Hematopoietic multipotent progenitor cell treated with erythropoietin and hydrocortisone succinate and interleukin-3 and kit ligand, for 15 days (in vitro differentiated cells): Measurements from ENCODE around the gene SCAMP4.
A peak's percentile ranks its signal among the peaks of the same experiment; 100 is the strongest.

Experiments used
- DNase-seq: peaks from one replicate; pipeline ENCODE4 v3.0.0-alpha.2; 2015; ENCODE audit warnings: low spot score

The SCAMP4 gene, protein sequence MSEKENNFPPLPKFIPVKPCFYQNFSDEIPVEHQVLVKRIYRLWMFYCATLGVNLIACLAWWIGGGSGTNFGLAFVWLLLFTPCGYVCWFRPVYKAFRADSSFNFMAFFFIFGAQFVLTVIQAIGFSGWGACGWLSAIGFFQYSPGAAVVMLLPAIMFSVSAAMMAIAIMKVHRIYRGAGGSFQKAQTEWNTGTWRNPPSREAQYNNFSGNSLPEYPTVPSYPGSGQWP

DNA sequence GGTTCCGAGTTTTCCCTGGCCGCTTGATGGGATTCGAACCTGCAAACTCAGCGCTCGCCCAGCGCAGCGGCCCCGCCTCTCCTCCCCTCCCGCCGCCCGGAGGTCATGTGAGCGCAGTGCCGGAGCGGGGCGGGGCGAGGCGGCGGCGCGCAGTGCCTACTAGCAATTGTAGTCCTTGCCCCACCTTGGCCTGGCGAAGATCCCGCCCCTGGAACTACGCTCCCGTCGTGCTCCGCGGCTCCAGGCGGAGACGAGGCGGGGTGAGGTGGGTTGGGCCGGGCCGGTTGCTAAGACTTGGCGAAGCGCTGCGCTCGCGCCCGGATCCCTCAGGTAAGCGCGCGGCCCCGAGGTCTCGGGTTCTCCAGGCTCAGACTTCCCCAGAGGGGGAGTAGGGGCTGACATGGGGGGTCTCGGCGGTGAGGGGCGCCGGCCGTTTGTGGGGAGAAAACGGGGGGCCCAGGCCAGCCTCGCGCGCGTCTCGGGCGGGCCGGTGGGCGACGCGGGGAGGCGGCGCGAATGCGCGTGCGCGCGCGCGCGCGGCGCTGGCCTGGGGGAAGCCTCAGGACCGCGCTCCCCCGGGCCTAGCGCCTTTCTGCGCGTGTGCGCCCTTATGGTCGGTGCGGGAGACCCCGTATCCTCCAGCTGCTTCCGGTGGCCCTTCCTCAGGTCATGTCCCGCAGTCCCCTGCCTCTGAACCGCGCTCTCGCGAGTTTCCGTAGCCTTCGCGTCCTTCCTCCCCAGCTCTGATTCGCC is at the start of gene SCAMP4, which contains the start of gene ADAT3:
Gene SCAMP4, plus strand, starts transcription at position 290 of the 753 bp plus-strand sequence. CDS start 9,621 bp downstream, outside the sequence.
Gene ADAT3, plus strand, starts transcription at position 290 of the 753 bp plus-strand sequence. CDS start 6,649 bp downstream, outside the sequence.
- DNase-seq, result peak; percentile 98

DNA sequence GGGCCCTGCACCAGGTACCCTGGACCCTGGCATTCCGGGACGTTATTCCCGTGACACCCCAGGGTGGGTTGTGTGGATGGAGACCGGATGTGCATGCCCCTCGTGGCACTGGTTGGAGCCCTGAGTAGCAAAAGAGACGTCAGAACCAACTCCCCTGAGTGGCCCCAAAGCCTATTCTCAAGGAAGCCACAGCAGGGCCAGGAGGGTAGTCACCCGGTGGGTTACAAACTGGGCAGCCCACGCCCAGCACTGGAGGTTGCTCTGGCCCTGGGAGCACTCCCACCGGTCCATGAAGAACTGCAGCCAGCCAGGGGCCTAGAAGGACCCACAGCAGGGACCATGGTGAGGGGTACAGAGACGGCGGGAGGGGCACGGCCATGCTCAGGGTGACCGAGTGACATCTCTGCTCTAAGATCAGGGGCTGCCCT is 49.4 kb upstream of the SCAMP4 start:
- no peak for DNase-seq

DNA sequence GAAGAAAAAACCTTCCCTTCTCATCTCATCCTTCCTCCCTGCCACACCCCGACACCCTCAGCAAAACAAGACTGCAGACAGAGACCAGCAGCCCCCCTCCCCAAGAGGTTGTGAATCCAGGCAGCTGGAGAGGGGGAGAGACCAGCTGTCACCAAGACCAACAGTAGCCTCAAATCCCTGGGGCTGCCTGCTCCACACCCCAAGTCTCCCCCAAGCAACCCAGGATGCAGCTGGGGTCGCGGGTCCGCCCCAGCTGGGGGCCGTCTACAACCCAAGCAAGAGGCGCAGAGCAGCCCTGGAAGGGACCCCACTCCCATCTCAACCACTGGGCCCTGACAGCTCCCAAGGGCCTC is 48.9 kb upstream of the SCAMP4 start:
- no peak for DNase-seq

GRCh38 chr19:1856698-1857603 is 48.2 kb upstream of the SCAMP4 start:
- DNase-seq, result no peak

DNA sequence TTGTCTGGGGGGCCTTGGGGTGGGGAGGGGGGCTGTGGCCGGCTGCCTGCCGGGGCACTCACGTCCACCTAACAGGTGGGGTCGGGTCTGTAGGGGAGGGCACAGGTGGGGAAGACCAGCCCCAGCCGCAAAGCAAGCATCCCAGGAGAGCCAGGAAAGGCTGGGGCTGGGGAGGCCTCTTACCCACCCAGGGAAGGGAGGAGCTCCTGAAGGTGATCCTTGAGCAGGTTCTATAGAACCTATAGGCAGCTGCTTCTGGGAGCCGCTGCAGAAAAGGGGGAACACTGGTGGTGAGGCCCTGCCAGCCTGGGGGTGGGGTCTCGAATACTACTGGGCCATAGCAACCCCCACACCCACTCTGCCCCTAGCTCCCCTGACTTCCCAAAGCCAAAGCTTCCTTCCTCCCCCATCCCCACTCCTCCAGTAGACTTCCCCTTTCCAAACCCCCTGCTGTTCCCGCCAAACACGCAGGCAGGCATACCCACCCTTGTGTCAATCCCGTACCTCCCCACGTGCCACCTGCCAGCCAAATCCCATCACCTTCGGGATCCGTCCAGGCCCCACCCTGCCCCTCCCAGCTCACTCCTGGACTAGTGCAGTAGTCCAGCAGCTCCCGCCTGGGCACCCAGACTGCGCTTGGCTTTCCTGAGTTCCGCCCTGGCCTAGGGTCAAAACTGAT is 47.4 kb upstream of the SCAMP4 start:
- no peak for DNase-seq

DNA sequence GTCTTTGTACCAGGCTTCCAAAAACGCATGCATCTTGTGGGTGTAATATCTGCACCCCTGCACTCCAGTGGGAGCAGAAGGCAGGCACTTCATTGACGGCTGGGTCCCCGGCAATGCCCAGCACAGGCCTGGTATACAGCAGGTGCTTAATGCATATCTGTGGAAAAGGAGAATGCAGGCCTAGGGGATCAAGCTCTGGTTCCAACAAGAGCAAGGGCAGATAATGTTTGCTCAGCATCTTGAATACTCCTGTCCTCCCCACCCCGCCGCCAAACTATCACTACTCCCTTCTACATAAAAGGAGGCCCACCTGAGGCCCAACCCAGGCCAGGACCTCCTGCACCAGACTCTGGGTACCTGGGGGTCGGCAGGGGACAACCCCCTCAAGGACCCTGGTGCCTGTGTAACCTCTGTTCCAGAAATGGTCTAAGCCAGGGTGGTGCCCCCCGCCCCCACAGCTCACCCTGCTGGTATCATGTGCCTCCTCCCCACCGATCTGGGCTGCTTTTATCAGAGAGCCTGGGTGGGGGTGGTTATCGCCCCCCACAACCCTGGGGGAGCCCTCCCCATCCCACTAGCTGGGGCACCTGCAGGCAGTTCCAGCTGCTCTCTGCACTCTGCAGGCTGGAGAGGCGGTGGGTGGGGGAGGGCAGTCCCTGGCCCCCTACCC is 46.7 kb upstream of the SCAMP4 start:
- DNase-seq, result no peak

GRCh38 chr19:1859331-1859781 is 45.8 kb upstream of the SCAMP4 start:
- DNase-seq, result no peak

- peak; percentile 69 for DNase-seq
Observed at GRCh38 chr19:1860042-1860775, 45.0 kb upstream of the SCAMP4 start.

GRCh38 chr19:1860821-1861598 is 44.2 kb upstream of the SCAMP4 start:
- no peak for DNase-seq

DNA sequence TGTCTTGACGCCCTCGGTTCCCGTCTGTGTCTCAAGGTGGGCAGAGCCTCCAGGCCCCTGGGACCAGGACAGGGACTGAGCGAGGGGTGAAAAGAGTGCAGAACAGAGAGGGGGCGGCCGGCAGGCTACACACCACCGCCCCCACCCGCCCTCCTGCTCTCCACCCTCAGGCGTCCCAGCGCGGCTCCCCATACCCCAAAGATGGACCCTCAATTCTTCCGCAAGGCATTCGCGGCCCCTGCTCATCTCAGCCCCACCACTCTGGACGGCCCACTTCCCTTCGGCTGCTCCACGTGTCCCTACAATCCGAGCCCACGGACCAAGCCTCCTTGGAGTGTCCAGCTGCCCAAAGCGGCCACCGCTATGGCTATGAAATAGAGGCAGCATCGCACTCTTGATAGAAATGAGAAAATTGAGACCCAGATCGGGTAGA is 43.6 kb upstream of the SCAMP4 start:
- DNase-seq, result no peak

DNA sequence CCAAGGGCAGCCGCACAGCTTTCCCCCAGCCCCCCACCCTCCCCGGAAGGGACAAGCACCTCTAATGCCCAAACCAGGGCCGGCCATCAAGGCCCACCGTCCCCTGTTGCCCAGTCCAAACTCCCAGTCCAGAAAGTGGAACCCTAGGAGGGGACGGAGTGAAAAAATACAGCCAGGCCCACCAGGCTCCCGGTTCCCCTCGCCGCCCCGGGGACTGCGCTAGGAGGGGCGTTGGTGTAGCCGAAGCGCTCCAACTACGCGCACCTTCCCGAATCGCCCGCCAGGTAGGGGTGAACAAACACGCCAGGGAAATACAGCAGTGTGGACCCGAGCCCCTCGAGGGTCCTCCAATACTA is 43.2 kb upstream of the SCAMP4 start:
- DNase-seq, result no peak

DNA sequence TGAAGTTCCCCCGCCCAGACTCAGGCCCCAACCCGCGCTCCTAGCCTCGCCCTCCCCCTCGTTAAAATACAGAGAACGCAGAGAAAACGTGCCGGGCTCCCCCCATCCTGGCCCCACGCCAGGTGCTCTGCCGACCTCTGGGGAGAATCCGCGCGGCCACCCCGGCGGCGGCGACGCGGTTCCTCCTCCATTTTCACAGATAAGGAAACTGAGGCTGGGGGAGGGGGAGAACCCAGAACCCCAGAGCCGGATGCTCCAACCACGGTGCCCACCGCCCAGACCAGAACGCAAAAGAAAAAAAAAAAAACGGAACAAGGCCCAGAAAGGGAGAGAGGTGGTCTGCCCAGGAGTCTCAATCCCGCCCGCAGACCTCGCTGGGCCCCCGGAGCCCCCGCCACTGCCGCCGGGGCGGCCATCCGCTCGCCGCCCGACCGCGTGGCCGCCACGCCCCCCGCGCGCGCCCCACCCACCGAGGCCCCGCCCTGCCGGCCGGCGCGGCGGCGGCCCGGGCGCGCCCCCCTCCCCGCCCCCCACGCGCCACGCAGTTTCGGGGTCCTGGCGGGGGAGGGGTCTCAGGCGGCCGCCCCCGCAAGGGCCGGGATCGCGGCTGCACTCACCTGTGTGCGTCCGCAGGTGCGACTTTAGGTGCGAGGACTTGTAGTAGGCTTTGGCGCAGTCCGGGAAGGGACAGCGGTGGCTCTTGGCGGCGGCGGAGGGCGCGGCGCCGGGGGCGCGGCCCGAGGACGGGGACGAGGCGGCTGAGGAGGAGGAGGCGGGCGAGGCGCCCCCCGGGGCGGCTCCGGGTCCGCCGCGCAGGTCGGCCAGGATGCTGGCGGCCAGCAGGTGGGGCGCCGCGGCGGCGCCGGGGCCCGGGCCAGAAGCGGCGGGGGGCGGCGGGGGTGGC is 42.5 kb upstream of the SCAMP4 start:
- peak; percentile 51 for DNase-seq

GRCh38 chr19:1863328-1863637 is 41.9 kb upstream of the SCAMP4 start, which contains the start of gene KLF16:
TSS of gene KLF16 (minus strand) at chr19:1863579. CDS start at chr19:1863497, 82 bp downstream.
- no peak for DNase-seq

- DNase-seq, result peak; percentile 83
Observed at GRCh38 chr19:1863638-1864479, 41.3 kb upstream of the SCAMP4 start.

DNA sequence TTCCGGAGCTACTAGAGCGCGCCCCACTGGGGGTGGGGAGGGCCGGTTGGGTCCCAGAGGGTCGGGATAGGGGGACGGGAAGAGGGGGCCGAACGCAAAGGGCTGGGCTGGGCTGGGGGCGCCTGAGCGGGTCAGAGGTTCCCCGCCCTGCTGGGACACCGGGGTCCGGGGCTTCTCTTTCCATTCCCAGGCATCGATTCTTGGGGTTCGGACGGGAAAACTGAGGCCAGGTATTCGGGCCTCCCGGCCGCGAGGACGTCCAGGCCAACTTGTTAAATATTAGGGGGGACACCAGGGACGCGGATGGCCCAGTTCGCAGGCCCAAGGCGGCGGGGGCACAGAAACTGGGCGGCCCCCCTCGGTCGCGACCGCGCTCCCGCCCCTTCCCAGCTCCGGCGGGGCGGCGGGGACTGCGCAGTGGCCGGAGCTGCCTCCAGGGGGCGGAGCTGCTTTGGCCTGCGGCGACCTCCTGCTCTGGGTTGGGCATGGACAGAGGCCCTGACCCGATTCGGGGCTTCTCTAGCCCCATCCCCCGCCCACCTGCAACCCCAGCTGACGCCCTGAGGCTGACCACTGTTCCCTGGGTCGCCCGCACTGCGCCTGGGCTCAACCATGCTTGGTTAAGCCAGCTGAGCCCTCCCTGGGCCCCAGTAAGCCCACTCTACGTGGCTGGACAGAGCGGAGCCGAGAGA is 40.6 kb upstream of the SCAMP4 start:
- DNase-seq, result peak; percentile 61

DNA sequence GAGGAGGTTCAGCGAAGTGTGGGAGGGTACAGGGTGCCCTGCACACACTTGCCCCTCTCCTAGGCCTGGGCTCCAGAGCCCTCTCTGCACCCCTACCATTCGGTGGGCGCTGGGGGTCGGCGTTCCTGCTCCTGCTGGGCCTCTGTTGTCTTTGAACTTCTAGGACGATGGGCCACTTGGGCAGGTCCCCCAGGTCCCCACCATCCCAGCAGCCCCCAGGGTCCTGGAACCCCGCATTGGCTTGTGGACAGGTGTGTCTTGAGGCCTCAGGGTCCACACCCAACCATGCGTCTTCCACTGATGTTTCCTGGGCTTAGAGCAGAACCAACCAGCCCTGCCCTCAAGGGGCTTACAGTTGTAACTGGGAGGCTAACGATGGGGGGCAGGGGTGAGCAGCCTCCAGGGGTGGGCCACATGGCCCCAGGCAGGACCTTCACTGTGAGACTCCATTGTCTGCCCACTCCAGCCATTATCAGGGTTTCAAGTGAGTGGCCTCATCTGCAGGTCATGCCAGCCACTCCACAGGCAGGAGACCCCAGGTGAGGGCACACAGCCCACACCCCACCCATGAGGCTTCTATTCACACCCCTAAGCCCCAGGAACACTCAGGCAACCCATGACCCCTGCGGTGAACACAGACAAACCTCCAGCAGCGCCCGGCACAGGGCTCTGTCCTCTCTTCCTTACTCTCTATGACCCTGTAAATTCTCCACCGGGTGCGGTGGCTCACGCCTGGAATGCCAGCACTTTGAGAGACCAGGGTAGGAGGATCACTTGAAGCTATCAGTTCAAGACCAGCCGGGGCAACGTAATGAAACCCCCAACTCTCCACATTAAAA is 39.8 kb upstream of the SCAMP4 start:
- DNase-seq, result no peak
